OCI-LY7 (cell line): Measurements from ENCODE around the gene PLPPR1. TPM values are rescaled to one million over a fixed set of nuclear protein-coding genes. Genes with fewer than 3 reads are reported as not detected.

Experiments
- BruUV-seq: library from RNA; stranded (reverse); fragments of 400-500 nt; replicated peaks from 2 replicates; lab custom pipeline; 2021; lab: Mats Ljungman, UMichigan
- CTCF ChIA-PET: fragments of 300-600 bp; sonication (Branson Sonifier 250); formaldehyde crosslinking; loops from one replicate; lab custom pipeline; 2022; ENCODE audit warnings: antibody characterized with exemption; ENCODE audit not compliant: unreplicated experiment; lab: Charles Lee
- POLR2A ChIA-PET: fragments of 300-600 bp; sonication (Branson Sonifier 250); formaldehyde crosslinking; loops from one replicate; lab custom pipeline; 2022; ENCODE audit warnings: antibody characterized with exemption; lab: Charles Lee
- DNase-seq: peaks from one replicate; pipeline ENCODE4 v3.0.0-alpha.2; 2015; ENCODE audit warnings: low spot score
- H2AFZ ChIP-seq: fragments of 200-600 bp; sonication (generic), shearing (Covaris generic); 2 replicates; pipeline ENCODE4 v1.6.1; 2014; ENCODE audit warnings: mild to moderate bottlenecking, antibody characterized with exemption, low read length, moderate library complexity
- H3K27ac ChIP-seq: fragments of 200-600 bp; sonication (generic); 2 replicates; pipeline ENCODE4 v1.5.1; 2014; ENCODE audit warnings: mixed run types, low read depth, mild to moderate bottlenecking, moderate library complexity, low read length, inconsistent platforms; ENCODE audit not compliant: poor library complexity, severe bottlenecking
- H3K36me3 ChIP-seq: fragments of 200-600 bp; sonication (generic); 2 replicates; pipeline ENCODE4 v1.6.1; 2014; ENCODE audit warnings: mild to moderate bottlenecking, antibody characterized with exemption, low read length, moderate library complexity, mixed read lengths; ENCODE audit not compliant: insufficient read depth
- H3K4me1 ChIP-seq: fragments of 200-600 bp; sonication (generic); 2 replicates; pipeline ENCODE4 v1.5.1; 2014; ENCODE audit warnings: mild to moderate bottlenecking, low read length; ENCODE audit not compliant: insufficient read depth, poor library complexity, severe bottlenecking
- H3K4me2 ChIP-seq: fragments of 200-600 bp; sonication (generic); 2 replicates; pipeline ENCODE4 v1.6.1; 2014; ENCODE audit warnings: mild to moderate bottlenecking, low read length
- H3K4me3 ChIP-seq: fragments of 200-600 bp; sonication (generic); 2 replicates; pipeline ENCODE4 v1.5.1; 2014; ENCODE audit warnings: mild to moderate bottlenecking, low read depth, low read length; ENCODE audit not compliant: poor library complexity, severe bottlenecking
- H3K79me2 ChIP-seq: fragments of 200-600 bp; sonication (generic); 2 replicates; pipeline ENCODE4 v1.6.1; 2016; ENCODE audit warnings: low read depth, mild to moderate bottlenecking, low read length, moderate library complexity, mixed read lengths; ENCODE audit not compliant: insufficient read depth
- H3K9me2 ChIP-seq: fragments of 200-600 bp; sonication (generic); 2 replicates; pipeline ENCODE4 v1.6.1; 2016; ENCODE audit warnings: mild to moderate bottlenecking, low read length, mixed read lengths; ENCODE audit not compliant: insufficient read depth
- H3K9me3 ChIP-seq: fragments of 200-600 bp; sonication (generic); 2 replicates; pipeline ENCODE4 v1.6.1; 2014; ENCODE audit warnings: mild to moderate bottlenecking, mixed run types, low read length, mixed read lengths
- H4K20me1 ChIP-seq: fragments of 200-600 bp; sonication (generic); 2 replicates; pipeline ENCODE4 v1.6.1; 2014; ENCODE audit warnings: mild to moderate bottlenecking, antibody characterized with exemption, low read length, moderate library complexity, mixed read lengths; ENCODE audit not compliant: insufficient read depth
- EZH2phosphoT487 ChIP-seq: fragments of 200-600 bp; sonication (generic); IDR thresholded peaks from 2 replicates; pipeline ENCODE4 v1.6.1; 2018; ENCODE audit warnings: low read depth, borderline replicate concordance, mild to moderate bottlenecking, mixed run types, antibody characterized with exemption, low read length, moderate library complexity, mixed read lengths
- intact Hi-C: fragments of 100-400 bp; cut with micrococcal nuclease; formaldehyde crosslinking; loops from one replicate; pipeline ENCODE4 v1.10.0; 2022; ENCODE audit not compliant: unreplicated experiment
- total RNA-seq, 2 experiments: library from RNA; depleted of rRNA in 1 of 2; stranded (reverse); fragments of >200 nt in 1 of 2; shearing (Covaris generic) in 1 of 2; gene quantifications; 2 replicates each; pipeline ENCODE4 v1.2.3, GENCODE V29; 2014 to 2022
- TF ChIP-seq, protein P1 (sequence below): fragments of 200-600 bp; sonication (generic); conservative IDR thresholded peaks from 2 replicates; pipeline ENCODE4 v1.5.1; 2014; ENCODE audit warnings: mild to moderate bottlenecking, antibody characterized with exemption, low read length, moderate library complexity, mixed read lengths

Gene PLPPR1
- total RNA-seq, 2 experiments from 2014 or later: not detected

DNA sequence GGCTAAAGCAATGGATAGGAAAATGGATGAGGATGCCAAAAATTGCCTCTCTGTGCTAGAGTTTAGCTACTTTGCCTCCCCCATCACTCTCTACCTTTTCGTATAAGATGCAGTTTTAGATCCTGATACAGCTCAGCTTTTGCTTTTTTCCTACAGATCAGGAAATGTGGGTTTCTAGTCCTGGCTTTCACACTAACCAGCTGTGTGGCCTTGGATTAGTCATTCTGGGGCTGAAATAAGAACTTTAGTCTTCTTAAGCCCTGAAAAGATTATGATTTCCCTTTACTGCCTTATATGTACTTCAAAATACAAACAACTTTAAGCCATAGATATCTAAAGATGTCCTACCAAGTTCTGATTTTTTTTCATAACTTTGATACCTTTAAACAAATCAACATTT, 239.9 kb downstream of the PLPPR1 start:
- no peak overlapping the region for H3K27ac ChIP-seq
- no peak for DNase-seq
- no peaks in the 10 kb centered on the region for H3K9me2 ChIP-seq
- no peak overlapping the region for H2AFZ ChIP-seq
- BruUV-seq: no TSS peak
- H3K4me1 ChIP-seq: no peaks in the 10 kb centered on the region
- H3K4me2 ChIP-seq: no peak overlapping the region
- intact Hi-C loops: no loop called here
- CTCF ChIA-PET: no interaction called here
- H3K36me3 ChIP-seq: no peaks in the 10 kb centered on the region
- no peaks in the 10 kb centered on the region for H4K20me1 ChIP-seq
- POLR2A ChIA-PET: no interaction called here
- no peaks in the 10 kb centered on the region for H3K9me3 ChIP-seq
- no peaks in the 10 kb centered on the region for H3K79me2 ChIP-seq
- no peak overlapping the region for H3K4me3 ChIP-seq
- TF ChIP-seq EZH2phosphoT487: no peak
- TF ChIP-seq, protein P1, sequence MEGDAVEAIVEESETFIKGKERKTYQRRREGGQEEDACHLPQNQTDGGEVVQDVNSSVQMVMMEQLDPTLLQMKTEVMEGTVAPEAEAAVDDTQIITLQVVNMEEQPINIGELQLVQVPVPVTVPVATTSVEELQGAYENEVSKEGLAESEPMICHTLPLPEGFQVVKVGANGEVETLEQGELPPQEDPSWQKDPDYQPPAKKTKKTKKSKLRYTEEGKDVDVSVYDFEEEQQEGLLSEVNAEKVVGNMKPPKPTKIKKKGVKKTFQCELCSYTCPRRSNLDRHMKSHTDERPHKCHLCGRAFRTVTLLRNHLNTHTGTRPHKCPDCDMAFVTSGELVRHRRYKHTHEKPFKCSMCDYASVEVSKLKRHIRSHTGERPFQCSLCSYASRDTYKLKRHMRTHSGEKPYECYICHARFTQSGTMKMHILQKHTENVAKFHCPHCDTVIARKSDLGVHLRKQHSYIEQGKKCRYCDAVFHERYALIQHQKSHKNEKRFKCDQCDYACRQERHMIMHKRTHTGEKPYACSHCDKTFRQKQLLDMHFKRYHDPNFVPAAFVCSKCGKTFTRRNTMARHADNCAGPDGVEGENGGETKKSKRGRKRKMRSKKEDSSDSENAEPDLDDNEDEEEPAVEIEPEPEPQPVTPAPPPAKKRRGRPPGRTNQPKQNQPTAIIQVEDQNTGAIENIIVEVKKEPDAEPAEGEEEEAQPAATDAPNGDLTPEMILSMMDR: no peak

DNA sequence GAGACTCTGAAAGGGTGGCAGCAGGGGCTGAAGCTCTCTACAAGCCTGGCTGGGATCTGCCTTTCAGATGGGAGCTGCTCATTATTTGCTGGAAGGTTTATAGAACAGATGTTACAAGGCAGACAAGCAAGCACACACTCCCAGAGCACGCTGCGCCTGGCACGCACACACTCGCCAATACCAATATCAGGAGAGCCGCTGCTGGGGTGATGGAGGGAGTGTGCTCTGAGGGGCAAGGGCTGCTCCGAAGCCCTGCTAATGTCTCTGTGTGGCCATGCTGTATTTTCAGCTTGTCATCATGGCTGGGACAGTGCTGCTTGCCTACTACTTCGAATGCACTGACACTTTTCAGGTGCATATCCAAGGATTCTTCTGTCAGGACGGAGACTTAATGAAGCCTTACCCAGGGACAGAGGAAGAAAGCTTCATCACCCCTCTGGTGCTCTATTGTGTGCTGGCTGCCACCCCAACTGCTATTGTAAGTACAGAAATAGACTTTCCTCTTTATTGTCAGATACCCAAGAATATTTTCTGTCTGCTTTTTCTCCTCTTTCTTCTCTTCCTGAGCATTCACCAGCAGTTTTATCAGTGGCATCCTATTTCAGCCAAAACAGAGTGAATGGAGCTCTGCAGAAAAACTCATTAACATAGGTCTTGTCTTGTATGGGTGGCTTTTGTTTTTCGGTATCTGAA, 241.2 kb downstream of the PLPPR1 start:
- Histone ChIP-seq H4K20me1 (no peaks in the 10 kb centered on the region), H3K4me3 (no peak overlapping the region), H3K9me2 (no peaks in the 10 kb centered on the region), H3K79me2 (no peaks in the 10 kb centered on the region), H3K36me3 (no peaks in the 10 kb centered on the region), H3K27ac (no peak overlapping the region), H3K4me1 (no peaks in the 10 kb centered on the region), H2AFZ (no peak overlapping the region), H3K4me2 (no peak overlapping the region), H3K9me3 (no peaks in the 10 kb centered on the region)
- no TSS peak for BruUV-seq
- intact Hi-C loops: loop anchor here (10.0 kb wide), 2 partner anchors 55 to 425 kb away; no protein-coding TSS in a partner anchor
- no peak for TF ChIP-seq EZH2phosphoT487
- TF ChIP-seq, protein P1: no peak
- CTCF ChIA-PET: no interaction called here
- DNase-seq: no peak
- POLR2A ChIA-PET: no interaction called here

DNA sequence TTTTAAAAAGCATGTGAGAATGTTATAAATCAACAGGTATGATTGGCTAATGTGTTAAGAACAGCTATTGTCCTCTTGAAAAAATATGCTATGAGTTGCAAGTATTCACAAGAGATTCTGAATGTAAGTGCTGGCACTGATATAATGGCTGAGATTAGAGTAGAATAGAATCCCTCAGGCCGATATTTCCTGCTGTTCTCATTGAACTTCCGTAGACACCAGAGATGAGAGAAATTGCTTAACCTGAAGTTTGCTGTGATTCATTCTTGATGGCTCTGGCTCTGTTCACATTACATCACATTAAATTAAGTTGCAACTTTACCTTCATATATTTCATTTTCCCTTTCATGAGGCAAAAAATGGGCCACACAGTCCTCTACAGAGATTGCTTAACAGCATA, 241.8 kb downstream of the PLPPR1 start:
- H3K36me3 ChIP-seq: no peaks in the 10 kb centered on the region
- H4K20me1 ChIP-seq: no peaks in the 10 kb centered on the region
- ChIA-PET CTCF (no interaction called here), POLR2A (interaction anchor here (0.5 kb wide), 1 partner anchor 51 kb away, joined by 4 read pairs; no protein-coding TSS in a partner anchor)
- intact Hi-C loops: loop anchor here (10.0 kb wide), 2 partner anchors 56 to 426 kb away; no protein-coding TSS in a partner anchor
- no TSS peak for BruUV-seq
- H3K9me3 ChIP-seq: no peaks in the 10 kb centered on the region
- DNase-seq: no peak
- H3K4me1 ChIP-seq: no peaks in the 10 kb centered on the region
- no peak overlapping the region for H3K4me2 ChIP-seq
- H3K4me3 ChIP-seq: no peak overlapping the region
- no peaks in the 10 kb centered on the region for H3K9me2 ChIP-seq
- H3K27ac ChIP-seq: no peak overlapping the region
- H3K79me2 ChIP-seq: no peaks in the 10 kb centered on the region
- no peak overlapping the region for H2AFZ ChIP-seq
- TF ChIP-seq, protein P1: no peak
- no peak for TF ChIP-seq EZH2phosphoT487
